Activated effector memory CD4-positive, alpha-beta T cell treated with anti-CD3 and anti-CD28 coated beads, Interleukin-2, amount 50 U/mL, for 16 hours (primary cell): ENCODE results near the gene HMCN1.

Experiments used
- DNase-seq: peaks from one replicate; pipeline ENCODE4 v3.0.0-alpha.2; 2020

HMCN1 gene

DNA sequence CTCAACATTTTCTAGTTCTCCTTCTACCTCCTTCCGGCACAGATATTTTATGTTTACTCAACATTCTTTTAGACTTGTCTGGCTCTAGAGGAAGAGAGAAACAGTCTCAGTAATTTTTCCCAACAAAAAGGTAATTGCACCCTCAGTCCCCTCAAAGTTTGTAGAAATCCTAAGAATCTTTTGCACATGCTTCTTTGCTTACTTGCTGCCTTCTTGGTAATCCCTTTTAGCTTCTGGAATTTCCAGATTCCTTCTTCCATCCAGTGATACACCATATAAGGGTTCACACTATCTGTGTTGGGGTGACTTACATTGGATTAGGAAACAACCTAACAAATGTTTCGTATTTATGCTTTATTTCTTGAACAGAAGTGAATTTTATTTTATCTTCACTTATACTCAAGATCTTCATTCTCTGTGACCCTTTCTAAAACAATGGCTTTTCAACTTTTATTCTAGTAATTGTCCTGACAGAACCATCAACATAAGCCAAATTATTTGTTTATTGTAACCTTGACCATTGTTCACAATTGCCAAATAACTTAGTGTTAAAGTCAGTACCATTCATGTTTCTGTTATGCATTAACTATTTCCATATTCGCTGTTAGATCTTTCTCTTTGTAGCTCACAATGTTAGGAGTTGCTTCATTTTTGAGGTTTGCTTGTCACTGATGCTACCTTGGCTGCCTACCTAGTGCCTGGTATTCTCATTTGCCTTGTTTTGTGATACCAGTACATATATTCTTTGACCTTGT, 238.1 kb downstream of the HMCN1 start:
- no peak for DNase-seq

DNA sequence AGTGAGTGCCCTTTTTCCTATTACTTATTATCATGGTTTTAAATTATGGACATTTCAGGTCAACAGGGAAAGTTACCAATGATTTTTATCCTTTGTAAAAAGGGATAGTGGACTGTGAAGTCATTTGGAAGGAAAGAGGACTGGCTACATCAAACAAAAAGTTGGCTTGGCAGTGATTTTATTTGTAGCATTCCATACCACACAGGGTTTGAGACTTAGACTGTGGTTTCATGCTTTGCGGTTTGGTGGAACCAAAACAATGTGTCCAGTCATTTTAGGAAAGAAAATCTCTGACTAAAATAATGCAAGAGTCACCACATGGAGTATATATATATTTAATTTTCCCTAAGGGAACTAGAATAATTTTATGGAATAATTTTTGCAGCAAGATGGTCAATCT, 239.5 kb downstream of the HMCN1 start:
- no peak for DNase-seq

GRCh38 chr1:185974367-185975170, 240.4 kb downstream of the HMCN1 start:
- no peak for DNase-seq

DNA sequence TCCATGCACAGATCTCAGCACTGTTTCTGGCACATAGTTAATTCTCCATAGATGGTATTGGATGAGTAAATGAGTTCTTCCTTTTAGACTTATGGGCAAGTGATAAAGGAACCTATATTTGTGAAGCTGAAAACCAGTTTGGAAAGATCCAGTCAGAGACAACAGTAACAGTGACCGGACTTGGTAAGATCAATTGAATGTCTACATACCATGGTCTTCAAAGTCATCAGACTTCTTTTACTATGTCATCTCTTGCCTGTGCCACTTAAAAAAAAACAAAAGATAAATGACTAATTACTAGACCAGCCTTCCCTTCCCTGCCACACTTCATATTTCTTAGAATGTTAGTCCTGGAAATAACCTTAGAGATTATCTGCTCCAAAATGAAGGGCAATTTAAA, 246.7 kb downstream of the HMCN1 start:
- DNase-seq = no peak

DNA sequence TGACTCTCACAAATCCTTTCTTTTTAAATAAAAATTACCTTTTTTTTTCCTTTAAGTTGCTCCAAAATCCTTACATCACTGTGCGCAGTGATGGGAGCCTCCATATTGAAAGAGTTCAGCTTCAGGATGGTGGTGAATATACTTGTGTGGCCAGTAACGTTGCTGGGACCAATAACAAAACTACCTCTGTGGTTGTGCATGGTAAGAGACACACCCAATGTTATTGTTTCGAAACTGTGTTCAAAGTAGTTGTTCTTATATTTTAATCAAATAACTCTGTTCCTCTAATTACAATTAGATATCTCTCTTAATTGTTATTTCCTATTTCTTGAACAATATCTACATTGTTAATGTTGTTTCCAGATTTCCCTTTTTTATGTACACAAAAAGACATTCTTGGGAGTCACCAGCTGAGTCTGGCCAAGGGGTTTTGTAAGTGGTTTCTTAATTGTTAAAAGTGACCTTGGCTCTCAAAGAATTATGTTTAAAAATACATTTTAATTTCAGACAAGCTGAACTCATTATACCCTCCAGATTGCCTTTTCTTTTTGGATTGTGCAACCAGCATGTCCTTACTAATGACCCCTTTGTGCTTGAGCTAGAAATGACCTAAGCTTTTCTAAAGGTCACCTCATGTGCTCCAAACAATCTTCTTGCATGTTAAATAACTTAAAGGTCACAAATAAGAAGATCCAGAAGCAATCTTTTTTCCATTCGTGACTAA, 250.1 kb downstream of the HMCN1 start:
- DNase-seq = no peak

- DNase-seq = no peak
Observed at GRCh38 chr1:185987611-185988321, 253.6 kb downstream of the HMCN1 start.

- DNase-seq = no peak
Observed at GRCh38 chr1:185990565-185990964, 256.4 kb downstream of the HMCN1 start.

DNA sequence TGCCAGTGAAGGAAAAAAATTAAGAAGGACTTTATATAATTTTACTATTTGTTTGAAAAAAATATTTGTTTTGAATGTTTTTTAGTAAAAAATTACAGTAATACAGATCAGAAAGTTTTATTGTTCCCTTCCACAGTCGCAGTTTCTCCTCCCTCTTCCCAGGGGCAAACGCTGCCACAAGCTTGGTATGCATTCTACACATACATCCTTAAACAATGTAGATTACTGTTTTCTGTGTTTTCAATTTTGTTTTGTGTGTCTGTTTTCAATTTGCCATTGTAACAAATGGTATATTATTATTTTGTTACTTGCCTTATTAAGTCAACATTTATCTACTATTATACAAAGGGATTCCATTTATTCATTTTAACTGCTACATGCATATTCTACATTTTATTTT, 257.1 kb downstream of the HMCN1 start:
- no peak for DNase-seq

DNA sequence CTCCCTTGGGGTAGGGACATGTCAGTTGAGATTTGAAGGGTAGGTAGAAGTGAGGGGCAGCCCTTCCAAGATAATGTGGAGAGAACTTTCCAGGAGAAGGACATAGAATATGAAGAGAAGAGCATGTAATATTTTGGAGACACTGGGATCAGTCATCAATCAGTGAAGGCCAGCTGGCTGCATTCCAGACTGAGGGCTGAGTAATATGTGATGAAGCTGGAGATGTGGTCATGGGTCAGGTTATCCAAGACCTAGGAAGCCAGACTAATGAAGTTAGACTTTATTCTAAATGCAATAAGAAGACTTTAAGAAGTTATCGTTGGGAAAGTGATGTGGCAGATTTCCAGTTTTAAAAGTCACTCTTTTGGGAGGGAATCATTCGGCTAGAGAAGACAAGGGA, 262.0 kb downstream of the HMCN1 start:
- DNase-seq = no peak

GRCh38 chr1:185998391-185998790, 264.2 kb downstream of the HMCN1 start:
- DNase-seq = no peak

- no peak for DNase-seq
Observed at GRCh38 chr1:186002406-186002805, 268.2 kb downstream of the HMCN1 start.

GRCh38 chr1:186009039-186009737, 275.0 kb downstream of the HMCN1 start:
- no peak for DNase-seq

DNA sequence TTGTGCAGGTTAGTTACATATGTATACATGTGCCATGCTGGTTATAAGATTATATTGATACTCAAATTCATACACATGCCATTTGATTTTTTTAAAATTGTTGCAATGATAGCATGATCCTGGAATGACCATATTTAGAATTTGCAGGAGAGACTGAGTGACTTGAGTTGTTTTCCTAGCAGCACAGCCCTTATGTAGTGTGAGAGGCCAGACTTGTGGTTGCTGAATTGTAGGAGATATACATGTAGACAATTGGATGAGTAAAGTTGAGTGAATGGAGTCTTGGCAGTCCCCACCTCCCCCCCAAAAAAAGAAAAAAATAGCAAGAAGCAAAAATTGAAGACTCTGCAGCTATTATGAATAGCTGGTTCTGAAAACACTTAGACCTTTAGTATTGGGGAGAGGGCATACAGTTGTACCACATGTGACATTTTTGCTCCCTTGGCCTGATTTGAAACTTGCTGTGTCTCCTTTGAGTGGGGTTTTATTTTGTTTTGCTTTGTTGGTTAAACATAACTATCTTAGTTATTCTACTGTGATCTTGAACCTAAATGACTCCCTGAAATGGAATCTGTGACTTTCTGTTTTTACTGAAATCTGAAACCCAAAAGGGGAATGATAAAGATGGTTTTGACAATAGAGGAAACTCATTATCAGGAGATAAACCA, 280.3 kb downstream of the HMCN1 start:
- DNase-seq = no peak

DNA sequence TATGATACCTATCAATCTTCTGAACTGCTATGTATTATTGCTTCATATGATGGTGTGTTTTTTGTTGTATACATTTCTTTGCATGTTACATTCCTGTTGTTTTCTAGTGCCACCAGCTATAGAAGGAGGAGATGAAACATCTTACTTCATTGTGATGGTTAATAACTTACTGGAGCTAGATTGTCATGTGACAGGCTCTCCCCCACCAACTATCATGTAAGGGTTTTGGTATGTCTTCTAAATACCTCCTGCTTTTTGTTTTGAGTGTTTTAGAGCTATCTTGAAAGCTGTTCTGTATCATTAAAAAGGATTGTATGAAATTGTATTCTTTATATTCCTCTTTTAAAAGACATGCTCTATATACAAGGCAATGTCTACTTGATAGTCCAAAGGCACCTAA, 282.7 kb downstream of the HMCN1 start:
- DNase-seq = no peak

DNA sequence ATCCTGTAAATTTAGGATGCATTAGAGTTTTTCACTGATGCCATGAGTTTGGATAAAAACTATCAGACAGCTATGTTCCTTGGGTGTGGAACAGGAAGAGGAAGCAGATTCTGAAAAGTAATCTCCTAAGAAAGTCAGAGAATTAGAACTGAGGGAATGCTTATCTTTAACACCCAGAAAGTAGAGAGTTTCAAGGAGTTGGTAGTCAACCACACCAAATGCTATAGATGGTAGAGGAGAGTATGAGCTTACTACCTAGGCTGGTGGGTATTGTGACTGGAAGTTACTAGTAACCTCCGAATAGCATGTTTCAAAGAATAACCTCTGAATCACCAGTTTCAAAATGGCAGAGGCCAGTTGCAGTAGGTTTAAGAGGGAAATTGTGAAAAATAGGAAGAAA, 288.0 kb downstream of the HMCN1 start:
- no peak for DNase-seq

DNA sequence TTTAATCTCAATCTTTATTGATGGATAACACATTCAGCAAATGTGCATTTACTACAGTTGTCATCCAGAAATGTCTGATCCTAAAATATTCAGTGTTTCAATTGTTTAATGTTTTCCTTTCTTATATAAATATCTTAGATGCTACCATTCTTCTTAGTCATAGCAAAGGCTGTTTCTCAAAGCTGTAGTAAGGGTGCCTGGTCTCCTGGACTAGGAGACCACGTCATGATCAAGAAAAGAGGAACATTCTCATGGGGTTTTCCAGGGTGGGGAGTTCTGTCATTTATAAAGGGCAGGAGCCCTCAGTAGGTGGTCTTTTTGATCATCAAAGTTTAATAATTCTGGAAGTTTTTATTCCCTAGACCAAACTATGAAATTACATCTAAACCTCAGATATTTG, 292.8 kb downstream of the HMCN1 start:
- DNase-seq = no peak

- no peak for DNase-seq
Observed at GRCh38 chr1:186027621-186028020, 293.4 kb downstream of the HMCN1 start.

DNA sequence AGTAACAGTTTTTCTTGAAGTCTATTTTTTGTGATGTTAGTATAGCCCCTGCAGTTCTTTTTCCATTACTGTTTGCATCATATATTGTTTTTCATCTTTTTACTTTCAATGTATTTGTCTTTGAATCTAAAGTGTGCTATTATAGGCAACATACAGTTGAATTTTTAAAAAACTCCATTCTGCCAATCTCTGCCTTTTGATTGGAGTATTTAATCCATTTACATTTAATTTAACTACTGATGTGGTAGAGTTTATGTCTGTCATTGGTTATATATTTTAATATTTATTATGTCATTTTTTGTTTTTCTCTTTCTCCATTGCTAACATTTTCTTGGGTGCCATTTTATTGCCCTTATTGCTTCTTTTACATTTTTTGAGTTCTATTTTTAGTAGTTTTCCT, 296.3 kb downstream of the HMCN1 start:
- no peak for DNase-seq

- DNase-seq = no peak
Observed at GRCh38 chr1:186033847-186034271, 299.7 kb downstream of the HMCN1 start.

DNA sequence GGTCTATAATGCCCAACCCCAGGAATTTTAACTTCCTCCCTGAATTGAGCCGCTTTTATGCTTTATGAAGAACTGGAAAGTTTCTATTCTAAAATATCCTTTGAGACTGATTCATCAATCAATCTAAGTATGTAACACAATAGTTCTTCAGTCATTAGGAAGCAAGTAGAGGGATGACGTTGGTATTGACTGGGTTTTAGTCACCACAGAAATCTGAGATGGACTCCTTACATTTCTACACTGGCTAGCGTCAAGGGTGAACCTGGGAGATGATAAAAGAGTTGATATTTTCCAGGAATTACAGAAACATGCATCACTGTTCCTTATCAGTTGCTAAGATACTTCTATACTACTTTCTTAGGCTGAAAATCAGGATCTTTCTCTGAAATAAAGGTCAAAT, 308.0 kb downstream of the HMCN1 start:
- no peak for DNase-seq

DNA sequence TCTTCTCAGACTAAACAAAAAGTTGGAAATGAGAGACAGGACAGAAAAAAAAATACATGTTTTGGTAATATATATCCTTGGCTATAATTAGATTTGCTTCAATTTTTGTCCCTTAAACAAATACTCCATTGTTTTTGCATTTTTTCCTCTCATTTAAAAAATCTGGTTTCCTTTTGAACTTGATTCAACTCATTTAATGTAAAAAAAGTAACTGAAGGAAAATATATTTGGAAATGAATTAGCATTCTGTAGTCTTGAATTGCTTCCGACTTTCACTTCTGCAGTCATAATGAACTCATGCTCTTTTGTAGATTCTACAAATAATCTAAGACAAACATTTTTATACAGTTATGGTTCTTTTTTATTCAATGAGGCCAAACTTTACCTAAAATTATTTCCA, 309.1 kb downstream of the HMCN1 start:
- no peak for DNase-seq
